ENCODE measurements around the gene COL18A1. TPM values are rescaled to one million over a fixed set of nuclear protein-coding genes. Genes with fewer than 3 reads are reported as not detected.

The COL18A1 gene
- total RNA-seq, 1 donor from 2014 or later, result 302 TPM

- H3K9me3 Mint-ChIP-seq, result peaks cover 4% of the 10 kb centered on the region
- peaks cover 21% of the 10 kb centered on the region for H3K4me1 Mint-ChIP-seq
- no peaks in the 10 kb centered on the region for H3K36me3 Mint-ChIP-seq
- TF ChIP-seq CTCF (IDR thresholded peaks at IDR 0.05; ENCODE audit: unreplicated experiment), result no peak
- peak overlapping the region; percentile 49 for H3K27ac Mint-ChIP-seq
- H3K27me3 Mint-ChIP-seq (ENCODE audit: low read depth), result no peaks in the 10 kb centered on the region
- H3K4me3 Mint-ChIP-seq, result no peak overlapping the region
- peak in 1 of 2 experiments; percentile 12 for DNase-seq (ENCODE audit: low spot score in 2 of 2, unreplicated experiment in 2 of 2)
Measured at GRCh38 chr21:45380566-45380965, 24.4 kb upstream of the COL18A1 start.

GRCh38 chr21:45381036-45381787, 23.8 kb upstream of the COL18A1 start:
- Mint-ChIP-seq H3K27ac (no peak overlapping the region), H3K9me3 (peaks cover 4% of the 10 kb centered on the region), H3K4me3 (no peak overlapping the region), H3K4me1 (peaks cover 28% of the 10 kb centered on the region), H3K36me3 (no peaks in the 10 kb centered on the region), H3K27me3 (ENCODE audit: low read depth) (no peaks in the 10 kb centered on the region)
- no peak for TF ChIP-seq CTCF (IDR thresholded peaks at IDR 0.05; ENCODE audit: unreplicated experiment)
- DNase-seq (ENCODE audit: low spot score in 2 of 2, unreplicated experiment in 2 of 2), result peak in 1 of 2 experiments; percentile 13

GRCh38 chr21:45381865-45382696, 22.9 kb upstream of the COL18A1 start:
- peaks cover 4% of the 10 kb centered on the region for H3K9me3 Mint-ChIP-seq
- H3K27me3 Mint-ChIP-seq (ENCODE audit: low read depth), result no peaks in the 10 kb centered on the region
- no peak for TF ChIP-seq CTCF (IDR thresholded peaks at IDR 0.05; ENCODE audit: unreplicated experiment)
- DNase-seq (ENCODE audit: low spot score in 2 of 2, unreplicated experiment in 2 of 2), result peak in 1 of 2 experiments; percentile 8
- peaks cover 36% of the 10 kb centered on the region for H3K4me1 Mint-ChIP-seq
- H3K36me3 Mint-ChIP-seq, result no peaks in the 10 kb centered on the region
- H3K4me3 Mint-ChIP-seq, result no peak overlapping the region
- H3K27ac Mint-ChIP-seq, result no peak overlapping the region

- Mint-ChIP-seq H3K9me3 (no peaks in the 10 kb centered on the region), H3K4me1 (peaks cover 38% of the 10 kb centered on the region), H3K27me3 (ENCODE audit: low read depth) (no peaks in the 10 kb centered on the region), H3K4me3 (no peak overlapping the region), H3K27ac (no peak overlapping the region), H3K36me3 (no peaks in the 10 kb centered on the region)
- DNase-seq (ENCODE audit: low spot score in 2 of 2, unreplicated experiment in 2 of 2), result peak in 1 of 2 experiments; percentile 2
- no peak for TF ChIP-seq CTCF (IDR thresholded peaks at IDR 0.05; ENCODE audit: unreplicated experiment)
Measured at GRCh38 chr21:45382697-45382997, 22.3 kb upstream of the COL18A1 start.

GRCh38 chr21:45383111-45383614, 21.8 kb upstream of the COL18A1 start:
- no peak overlapping the region for H3K4me3 Mint-ChIP-seq
- H3K9me3 Mint-ChIP-seq, result no peaks in the 10 kb centered on the region
- TF ChIP-seq CTCF (IDR thresholded peaks at IDR 0.05; ENCODE audit: unreplicated experiment), result no peak
- no peaks in the 10 kb centered on the region for H3K27me3 Mint-ChIP-seq (ENCODE audit: low read depth)
- peaks cover 36% of the 10 kb centered on the region for H3K4me1 Mint-ChIP-seq
- no peak overlapping the region for H3K27ac Mint-ChIP-seq
- no peaks in the 10 kb centered on the region for H3K36me3 Mint-ChIP-seq
- peak in 1 of 2 experiments; percentile 8 for DNase-seq (ENCODE audit: low spot score in 2 of 2, unreplicated experiment in 2 of 2)

Measured in mesothelial cell of epicardium (in vitro differentiated cells).